HUES6 (cell line): ENCODE data around the gene GPHN.
"Not testable (repeated sequence)": the region's sequence is repeated elsewhere in the genome, so short reads cannot be mapped to it uniquely, and the experiment has no call there.

Experiments used
- H3K27ac ChIP-seq: 2 replicates; pipeline ENCODE4 v1.7.0; 2013; ENCODE audit warnings: low read depth, mild to moderate bottlenecking, low read length, inconsistent platforms
- H3K27me3 ChIP-seq: 2 replicates; pipeline ENCODE4 v1.6.1; 2013; ENCODE audit warnings: low read length; ENCODE audit not compliant: control insufficient read depth, insufficient read depth
- H3K36me3 ChIP-seq: 2 replicates; pipeline ENCODE4 v1.6.1; 2013; ENCODE audit warnings: low read length; ENCODE audit not compliant: control insufficient read depth, insufficient read depth
- H3K4me1 ChIP-seq: 2 replicates; pipeline ENCODE4 v1.6.1; 2013; ENCODE audit warnings: low read length; ENCODE audit not compliant: control insufficient read depth, insufficient read depth
- H3K4me3 ChIP-seq: 2 replicates; pipeline ENCODE4 v1.5.1; 2013; ENCODE audit warnings: low read depth, low read length
- H3K9ac ChIP-seq: one replicate; pipeline ENCODE4 v1.6.1; 2013; ENCODE audit warnings: mild to moderate bottlenecking, low read length
- H3K9me3 ChIP-seq: 2 replicates; pipeline ENCODE4 v1.6.1; 2013; ENCODE audit warnings: low read depth, low read length; ENCODE audit not compliant: control insufficient read depth, insufficient read depth

The GPHN gene

DNA sequence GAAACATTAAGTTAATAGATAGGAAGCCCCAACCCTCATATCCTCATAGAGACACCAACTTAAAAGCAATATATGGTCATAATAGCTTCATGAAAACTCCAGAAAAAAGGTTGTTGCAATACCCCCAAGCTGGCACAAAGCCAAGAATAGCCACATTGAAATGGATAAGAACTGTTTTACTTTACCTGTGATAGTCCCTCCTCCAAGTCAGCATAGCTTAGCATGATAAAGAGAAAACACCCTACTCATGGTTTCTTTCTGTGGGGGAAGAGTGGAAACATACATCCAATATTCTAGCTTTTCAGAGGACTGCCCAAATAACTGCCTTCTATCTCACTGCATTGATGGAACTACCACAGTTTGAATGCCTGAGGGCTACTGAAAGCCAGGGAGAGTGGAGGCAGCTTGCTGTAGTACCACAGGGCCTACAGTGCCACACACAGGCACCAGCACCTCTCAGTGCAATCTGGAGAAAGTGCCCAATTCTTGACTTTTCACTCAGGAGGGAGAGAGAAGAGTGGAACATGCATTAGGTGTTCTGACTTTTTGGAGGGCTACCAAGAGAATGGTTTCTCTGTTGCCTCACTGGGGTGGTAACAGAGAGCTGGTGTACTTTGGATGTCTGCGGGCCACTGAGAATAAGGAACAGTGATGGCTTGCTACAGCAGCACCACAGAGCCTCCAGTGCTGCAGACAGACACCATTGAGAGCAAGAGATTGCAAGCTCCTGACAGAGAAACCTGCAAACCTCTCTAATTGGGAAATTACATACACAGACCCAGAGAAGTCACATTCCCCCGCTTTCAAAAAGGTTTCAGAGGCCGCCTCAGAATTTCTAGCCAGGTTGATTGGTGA lies 524.2 kb downstream of the GPHN start:
- no peak overlapping the region for H3K27ac ChIP-seq

DNA sequence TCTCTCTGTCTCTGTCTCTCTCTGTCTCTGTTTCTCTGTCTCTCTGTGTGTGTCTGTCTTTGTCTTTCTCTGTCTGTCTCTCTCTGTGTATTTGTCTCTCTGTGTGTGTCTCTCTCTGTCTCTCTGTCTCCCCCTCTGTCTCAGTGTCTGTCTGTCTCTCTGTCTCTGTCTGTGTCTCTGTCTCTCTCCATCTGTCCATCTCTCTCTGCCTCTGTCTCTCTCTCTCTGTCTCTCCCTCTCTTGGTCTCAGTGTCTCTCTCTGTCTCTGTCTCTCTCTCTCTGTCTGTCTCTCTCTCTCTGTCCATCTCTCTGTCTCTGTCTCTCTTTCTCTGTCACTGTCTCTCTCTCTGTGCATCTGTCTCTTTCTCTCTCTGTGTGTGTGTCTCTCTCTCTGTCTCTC lies 537.5 kb downstream of the GPHN start:
- Histone ChIP-seq H3K36me3 (no peaks in the 10 kb centered on the region), H3K4me3 (no peak overlapping the region), H3K9me3 (no peaks in the 10 kb centered on the region), H3K4me1 (no peaks in the 10 kb centered on the region), H3K9ac (no peak overlapping the region), H3K27me3 (no peaks in the 10 kb centered on the region), H3K27ac (no peak overlapping the region)

More for the DNA sequence above, 524.2 kb downstream of the GPHN start:
- Histone ChIP-seq H3K36me3 (no peaks in the 10 kb centered on the region), H3K9ac (no peak overlapping the region), H3K4me1 (peaks cover 6% of the 10 kb centered on the region; the same call in 1 of the 2 replicates), H3K9me3 (no peaks in the 10 kb centered on the region), H3K27me3 (no peaks in the 10 kb centered on the region), H3K4me3 (no peak overlapping the region)

DNA sequence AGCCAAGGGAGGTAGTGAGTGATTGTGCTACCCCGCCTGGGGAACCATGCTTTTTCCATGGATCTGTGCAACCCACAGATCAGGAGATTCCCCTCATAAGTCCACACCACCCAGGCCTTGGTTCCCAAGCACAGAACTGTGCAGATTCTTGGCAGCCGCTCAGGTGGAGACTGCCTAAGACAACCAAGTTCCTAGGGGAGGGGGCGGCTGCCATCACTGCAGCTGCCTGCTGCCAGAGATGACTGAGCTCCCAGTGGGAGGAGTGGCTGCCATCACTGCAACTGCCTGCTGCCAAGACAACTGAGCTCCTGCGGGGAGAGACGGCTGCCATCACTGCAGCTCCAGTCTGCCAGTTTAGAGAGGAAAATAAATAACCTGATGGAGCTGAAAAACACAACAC lies 542.9 kb downstream of the GPHN start:
- Histone ChIP-seq H3K9ac (no peak overlapping the region), H3K4me3 (no peak overlapping the region), H3K27ac (no peak overlapping the region), H3K36me3 (no peaks in the 10 kb centered on the region), H3K27me3 (no peaks in the 10 kb centered on the region), H3K4me1 (no peaks in the 10 kb centered on the region), H3K9me3 (peaks cover 6% of the 10 kb centered on the region; the same call in 1 of the 2 replicates)

DNA sequence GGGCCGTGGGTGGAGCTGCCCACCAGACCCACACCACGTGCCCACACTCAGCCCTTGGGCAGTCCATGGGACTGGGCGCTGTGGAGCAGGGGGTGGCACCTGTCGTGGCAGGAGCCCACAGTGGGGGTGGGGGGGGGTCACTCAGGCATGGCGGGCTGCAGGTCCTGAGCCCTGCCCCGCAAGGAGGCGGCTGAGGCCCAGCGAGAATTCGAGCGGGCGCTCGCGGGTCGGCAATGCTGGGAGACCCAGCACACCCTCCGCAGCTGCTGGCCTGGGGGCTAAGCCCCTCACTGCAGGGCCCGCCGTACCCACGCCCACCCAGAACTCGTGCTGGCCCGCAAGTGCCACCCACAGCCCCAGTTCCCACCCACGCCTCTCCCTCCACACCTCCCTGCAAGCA lies 548.7 kb downstream of the GPHN start:
- no peak overlapping the region for H3K9ac ChIP-seq
- H3K36me3 ChIP-seq = no peaks in the 10 kb centered on the region
- H3K27me3 ChIP-seq = no peaks in the 10 kb centered on the region
- peaks cover 12% of the 10 kb centered on the region; the same call in 1 of the 2 replicates for H3K9me3 ChIP-seq
- no peaks in the 10 kb centered on the region for H3K4me1 ChIP-seq
- H3K4me3 ChIP-seq = no peak overlapping the region
- no peak overlapping the region for H3K27ac ChIP-seq

DNA sequence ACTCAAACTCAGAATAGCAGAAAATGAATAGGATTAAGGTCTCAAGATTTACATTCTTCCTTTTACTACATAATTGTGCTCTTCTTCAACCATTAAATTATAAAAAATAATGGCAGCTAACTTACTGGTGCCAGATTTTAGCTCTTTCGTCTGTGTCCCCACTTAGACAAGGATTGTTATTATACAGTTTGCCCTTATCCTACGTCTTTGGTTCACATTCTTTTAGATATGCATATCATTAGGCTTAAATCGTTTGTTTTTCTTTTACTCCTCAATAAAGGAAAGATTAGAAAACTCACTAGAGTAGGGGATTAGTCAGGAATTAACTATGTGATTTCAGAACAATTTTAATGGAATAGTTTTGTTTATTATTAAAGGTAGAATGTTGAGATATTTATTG lies 551.6 kb downstream of the GPHN start:
- no peak overlapping the region for H3K4me3 ChIP-seq
- no peaks in the 10 kb centered on the region for H3K4me1 ChIP-seq
- H3K9me3 ChIP-seq = peaks cover 6% of the 10 kb centered on the region; the same call in 1 of the 2 replicates
- no peaks in the 10 kb centered on the region for H3K27me3 ChIP-seq
- no peak overlapping the region for H3K9ac ChIP-seq
- H3K36me3 ChIP-seq = no peaks in the 10 kb centered on the region
- H3K27ac ChIP-seq = no peak overlapping the region

DNA sequence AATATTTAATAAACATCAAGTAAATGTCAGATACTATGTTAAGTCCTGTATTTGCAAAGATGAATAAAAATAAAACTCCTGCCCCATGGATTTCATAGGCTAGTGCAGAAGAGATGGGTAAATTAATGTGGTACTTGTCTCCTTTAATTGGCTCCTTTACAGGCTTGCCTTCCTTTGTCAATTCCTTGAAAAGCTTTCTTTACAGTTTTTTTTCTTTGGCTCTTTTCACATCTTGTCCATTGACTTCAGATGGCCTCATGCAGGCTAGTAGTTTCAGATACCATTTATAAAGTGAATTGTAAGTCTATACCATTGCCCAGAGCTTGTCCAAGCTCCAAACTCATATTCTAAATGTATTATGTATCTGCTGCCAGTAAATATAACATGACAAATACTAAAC lies 552.6 kb downstream of the GPHN start:
- Histone ChIP-seq H3K4me1 (no peaks in the 10 kb centered on the region), H3K27ac (no peak overlapping the region), H3K9me3 (peaks cover 6% of the 10 kb centered on the region; the same call in 1 of the 2 replicates), H3K4me3 (no peak overlapping the region), H3K9ac (no peak overlapping the region), H3K27me3 (no peaks in the 10 kb centered on the region), H3K36me3 (no peaks in the 10 kb centered on the region)

DNA sequence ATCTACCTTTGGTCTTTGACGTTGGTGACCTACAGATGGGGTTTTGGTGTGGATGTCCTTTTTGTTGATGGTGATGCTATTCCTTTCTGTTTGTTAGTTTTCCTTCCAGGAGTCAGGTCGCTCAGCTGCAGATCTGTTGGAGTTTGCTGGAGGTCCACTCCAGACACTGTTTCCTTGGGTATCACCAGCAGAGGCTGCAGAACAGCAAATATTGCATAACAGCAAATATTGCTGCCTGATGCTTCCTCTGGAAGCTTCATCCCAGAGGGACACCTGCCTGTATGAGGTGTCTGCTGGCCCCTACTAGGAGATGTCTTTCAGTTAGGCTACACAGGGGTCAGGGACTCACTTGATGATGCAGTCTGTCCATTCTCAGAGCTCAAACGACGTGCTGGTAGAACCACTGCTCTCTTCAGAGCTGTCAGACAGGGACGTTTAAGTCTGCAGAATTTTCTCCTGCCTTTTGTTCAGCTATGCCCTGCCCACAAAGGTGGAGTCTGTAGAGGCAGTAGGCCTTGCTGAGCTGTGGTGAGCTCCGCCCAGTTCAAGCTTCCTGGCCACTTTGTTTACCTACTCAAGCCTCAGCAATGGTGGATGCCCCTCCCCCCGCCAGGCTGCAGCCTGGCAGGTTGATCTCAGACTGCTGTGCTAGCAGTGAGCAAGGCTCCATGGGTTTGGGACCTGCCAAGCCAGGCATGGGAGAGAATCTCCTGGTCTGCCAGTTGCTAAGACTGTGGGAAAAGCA lies 559.3 kb downstream of the GPHN start:
- H3K9ac ChIP-seq, H3K9me3 ChIP-seq, H3K27ac ChIP-seq, H3K36me3 ChIP-seq, H3K27me3 ChIP-seq, H3K4me1 ChIP-seq, H3K4me3 ChIP-seq: not testable (repeated sequence)

DNA sequence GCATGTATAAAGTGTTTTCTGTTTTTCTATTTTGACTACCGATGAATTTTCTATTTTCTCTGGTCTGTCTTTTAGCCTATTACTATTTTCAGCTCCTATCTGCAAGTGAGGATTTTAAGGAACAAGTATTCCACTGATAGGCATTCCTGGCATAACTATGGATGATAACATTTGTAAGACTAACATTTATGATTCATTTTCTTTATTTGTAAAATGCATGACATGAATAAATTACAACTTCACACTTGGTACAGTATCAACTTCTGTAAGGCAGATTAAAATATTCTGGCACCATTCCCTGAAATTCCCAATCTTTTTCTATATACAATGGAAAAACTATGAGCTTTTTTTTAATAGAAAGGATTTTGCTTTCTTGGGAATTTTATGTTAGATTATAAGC lies 560.3 kb downstream of the GPHN start:
- Histone ChIP-seq H3K27me3 (no peaks in the 10 kb centered on the region), H3K9ac (no peak overlapping the region), H3K4me1 (peaks cover 4% of the 10 kb centered on the region), H3K4me3 (no peak overlapping the region), H3K27ac (no peak overlapping the region), H3K36me3 (no peaks in the 10 kb centered on the region), H3K9me3 (no peaks in the 10 kb centered on the region)

DNA sequence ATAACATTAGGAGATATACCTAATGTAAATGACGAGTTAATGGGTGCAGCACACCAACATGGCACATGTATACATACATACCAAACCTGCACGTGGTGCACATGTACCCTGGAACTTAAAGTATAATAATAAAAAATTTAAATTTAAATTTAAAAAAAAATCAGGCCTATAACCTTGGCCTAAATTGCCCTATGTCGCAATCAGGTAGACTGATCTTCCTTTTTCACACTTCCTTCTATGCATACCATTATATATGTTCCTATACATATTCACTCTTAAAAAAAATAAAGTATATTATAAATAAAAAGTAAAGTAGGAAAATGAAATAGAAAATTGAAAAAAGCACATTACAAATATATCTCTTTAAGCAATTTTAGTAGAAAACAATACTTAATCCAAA lies 563.6 kb downstream of the GPHN start:
- Histone ChIP-seq H3K27me3 (no peaks in the 10 kb centered on the region), H3K4me3 (no peak overlapping the region), H3K4me1 (peaks cover 4% of the 10 kb centered on the region)

DNA sequence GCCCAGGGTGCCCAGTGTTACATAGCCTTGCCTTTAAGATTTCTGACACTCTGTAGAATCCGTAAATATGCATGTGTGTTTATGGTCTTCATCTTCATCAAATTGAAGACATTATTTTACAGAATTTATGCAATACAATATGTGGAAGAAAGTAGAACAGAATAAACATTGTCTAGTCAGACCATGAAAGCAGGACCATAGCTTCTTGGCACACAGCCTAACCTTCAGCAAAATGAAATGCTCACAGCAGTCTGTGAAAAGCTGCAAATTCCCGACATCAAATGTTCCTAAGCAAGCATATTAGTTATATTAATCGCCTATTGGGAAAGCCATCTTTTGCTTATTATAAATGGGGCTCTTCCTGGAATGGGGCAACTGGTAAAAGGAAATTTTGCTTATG lies 570.0 kb downstream of the GPHN start:
- Histone ChIP-seq H3K27ac (no peak overlapping the region), H3K4me1 (no peaks in the 10 kb centered on the region), H3K9ac (no peak overlapping the region), H3K27me3 (no peaks in the 10 kb centered on the region), H3K4me3 (no peak overlapping the region), H3K36me3 (no peaks in the 10 kb centered on the region), H3K9me3 (no peaks in the 10 kb centered on the region)

More for the DNA sequence above, 563.6 kb downstream of the GPHN start:
- Histone ChIP-seq H3K9ac (no peak overlapping the region), H3K27ac (no peak overlapping the region), H3K9me3 (no peaks in the 10 kb centered on the region), H3K36me3 (no peaks in the 10 kb centered on the region)

DNA sequence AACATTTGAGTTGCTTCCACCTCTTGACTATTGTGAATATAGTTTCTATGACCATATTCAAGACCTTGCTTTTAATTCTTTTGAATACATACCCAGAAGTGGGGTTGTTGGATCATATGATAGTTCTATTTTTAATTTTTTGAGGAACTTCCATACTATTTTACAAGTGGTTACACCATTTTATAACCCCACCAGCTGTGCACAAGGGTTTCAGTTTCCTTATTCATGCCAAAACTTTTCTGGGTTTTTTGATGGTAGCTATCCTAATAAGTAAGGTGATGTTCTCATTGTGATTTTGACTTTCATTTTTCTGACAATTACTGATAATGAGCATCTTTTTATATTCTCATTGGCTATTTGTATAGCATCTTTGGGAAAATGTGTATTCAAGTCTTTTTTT lies 571.9 kb downstream of the GPHN start:
- no peaks in the 10 kb centered on the region for H3K9me3 ChIP-seq
- H3K27ac ChIP-seq = no peak overlapping the region
- H3K9ac ChIP-seq = no peak overlapping the region
- no peak overlapping the region for H3K4me3 ChIP-seq
- H3K36me3 ChIP-seq = no peaks in the 10 kb centered on the region
- no peaks in the 10 kb centered on the region for H3K27me3 ChIP-seq
- H3K4me1 ChIP-seq = no peaks in the 10 kb centered on the region
